GM23338 (cell line): ENCODE measurements around the gene NENF. TPM values are rescaled to one million over a fixed set of nuclear protein-coding genes. Genes with fewer than 3 reads are reported as not detected.

Experiments
- ATAC-seq: fragments of 200-7000 bp; cut with Tn5 transposase; 3 replicates; pipeline ENCODE4 v1.9.1; 2020
- DNase-seq: peaks from one replicate; pipeline ENCODE4 v3.0.0-alpha.2; 2015; ENCODE audit warnings: low spot score
- H2AFZ ChIP-seq: fragments of 200-600 bp; sonication (generic); 2 replicates; pipeline ENCODE4 v1.8.0; 2016; ENCODE audit warnings: antibody characterized with exemption, mild to moderate bottlenecking, moderate library complexity
- H3F3A ChIP-seq: fragments of 200-600 bp; sonication (generic); replicated peaks from 2 replicates; pipeline ENCODE4 v1.8.0; 2017; ENCODE audit warnings: antibody characterized with exemption, mixed run types, low read depth
- H3K27ac ChIP-seq: fragments of 200-600 bp; sonication (generic); 2 replicates; pipeline ENCODE4 v1.6.1; 2016; ENCODE audit warnings: low read depth
- H3K27me3 ChIP-seq: fragments of 200-600 bp; sonication (generic); 2 replicates; pipeline ENCODE4 v1.8.0; 2016; ENCODE audit warnings: mild to moderate bottlenecking, mixed run types, moderate library complexity; ENCODE audit not compliant: insufficient read depth
- H3K36me3 ChIP-seq: fragments of 200-600 bp; sonication (generic); 2 replicates; pipeline ENCODE4 v1.8.0; 2016; ENCODE audit warnings: mild to moderate bottlenecking; ENCODE audit not compliant: insufficient read depth
- H3K4me1 ChIP-seq: fragments of 200-600 bp; sonication (generic); 2 replicates; pipeline ENCODE4 v1.8.0; 2016; ENCODE audit warnings: mild to moderate bottlenecking, moderate library complexity; ENCODE audit not compliant: insufficient read depth
- H3K4me2 ChIP-seq: fragments of 200-600 bp; sonication (generic); 2 replicates; pipeline ENCODE4 v1.7.1; 2017; ENCODE audit warnings: mixed run types
- H3K4me3 ChIP-seq: fragments of 200-600 bp; sonication (generic); 2 replicates; pipeline ENCODE4 v1.6.1; 2016; ENCODE audit warnings: mixed run types
- H3K79me2 ChIP-seq: fragments of 200-600 bp; sonication (generic); replicated peaks from 2 replicates; pipeline ENCODE4 v1.8.0; 2017; ENCODE audit warnings: mild to moderate bottlenecking; ENCODE audit not compliant: insufficient read depth
- H3K9me2 ChIP-seq: fragments of 200-600 bp; sonication (generic); 2 replicates; pipeline ENCODE4 v1.8.0; 2017; ENCODE audit not compliant: insufficient read depth
- H4K20me1 ChIP-seq: fragments of 200-600 bp; sonication (generic); replicated peaks from 2 replicates; pipeline ENCODE4 v1.8.0; 2017; ENCODE audit warnings: mild to moderate bottlenecking; ENCODE audit not compliant: insufficient read depth
- H3K27ac Mint-ChIP-seq: 2 replicates; pipeline ENCODE4 v1.8.0; 2020; ENCODE audit warnings: inconsistent platforms, mild to moderate bottlenecking, moderate library complexity, mixed read lengths
- H3K27me3 Mint-ChIP-seq: 3 replicates; pipeline ENCODE4 v1.8.0; 2022; ENCODE audit warnings: low read depth, mild to moderate bottlenecking, moderate library complexity, mixed read lengths, inconsistent platforms; ENCODE audit not compliant: insufficient read depth, poor library complexity
- H3K36me3 Mint-ChIP-seq: 3 replicates; pipeline ENCODE4 v1.8.0; 2021; ENCODE audit warnings: low read depth, mild to moderate bottlenecking, inconsistent platforms, moderate library complexity, mixed read lengths
- H3K4me1 Mint-ChIP-seq: 3 replicates; pipeline ENCODE4 v1.8.0; 2020; ENCODE audit warnings: mild to moderate bottlenecking, inconsistent platforms, mixed read lengths
- H3K4me3 Mint-ChIP-seq: 3 replicates; pipeline ENCODE4 v1.8.0; 2021; ENCODE audit warnings: moderate library complexity, mild to moderate bottlenecking, inconsistent platforms, mixed read lengths
- H3K9me3 Mint-ChIP-seq: 3 replicates; pipeline ENCODE4 v1.8.0; 2020; ENCODE audit warnings: moderate library complexity, mild to moderate bottlenecking, inconsistent platforms, mixed read lengths
- CREB1 ChIP-seq: fragments of 250-450 bp; sonication (Bioruptor Pico); IDR thresholded peaks from 2 replicates; pipeline ENCODE4 v1.5.0; 2020; ENCODE audit warnings: low read depth, mild to moderate bottlenecking, moderate library complexity
- EZH2 ChIP-seq: fragments of 200-600 bp; sonication (generic); IDR thresholded peaks from one replicate; pipeline ENCODE4 v1.8.0; 2017; ENCODE audit warnings: antibody characterized with exemption, mild to moderate bottlenecking, low read depth; ENCODE audit not compliant: unreplicated experiment
- JUNB ChIP-seq: IDR thresholded peaks from one replicate; pipeline ENCODE4 v1.6.1; 2016; ENCODE audit warnings: antibody characterized with exemption; ENCODE audit not compliant: unreplicated experiment
- STAT1 ChIP-seq: IDR thresholded peaks from one replicate; pipeline ENCODE4 v1.6.1; 2016; ENCODE audit warnings: antibody characterized with exemption; ENCODE audit not compliant: unreplicated experiment
- ZNF331 ChIP-seq: fragments of 250-450 bp; sonication (Bioruptor Pico); IDR thresholded peaks from 2 replicates; pipeline ENCODE4 v1.5.0; 2020; ENCODE audit warnings: low read depth, mild to moderate bottlenecking, moderate library complexity
- polyA plus RNA-seq: library from polyadenylated mRNA; unstranded; fragments of >200 nt; fragmentation: Nextera tagmentation; extraction: Ambion mirVana; gene quantifications from 2 replicates; pipeline ENCODE4 v1.2.1, GENCODE V29; 2016
- total RNA-seq: library from RNA; depleted of rRNA; stranded (reverse); fragments of >200 nt; shearing (Covaris generic); gene quantifications from 2 replicates; pipeline ENCODE4 v1.2.3, GENCODE V29; 2014
- TF ChIP-seq, protein P1 (sequence below): IDR thresholded peaks from one replicate; pipeline ENCODE4 v1.6.1; 2018; ENCODE audit warnings: antibody characterized with exemption; ENCODE audit not compliant: unreplicated experiment
- TF ChIP-seq, protein P2 (sequence below), 2 experiments: fragments of 200-600 bp in 1 of 2; sonication (generic) in 1 of 2; conservative IDR thresholded peaks; 2 replicates each; pipeline versions ENCODE4 v1.5.1 to v1.6.1; 2016 to 2017; ENCODE audit warnings: antibody characterized with exemption in 2 of 2, low read depth in 2 of 2, mild to moderate bottlenecking in 2 of 2, moderate library complexity in 1 of 2
- TF ChIP-seq, protein P3 (sequence below): IDR thresholded peaks from 2 replicates; pipeline ENCODE4 v1.6.1; 2016; ENCODE audit warnings: antibody characterized with exemption

NENF gene
- total and polyA plus RNA-seq, 2 experiments from 2014 or later, result 27.6 to 60.7 TPM

DNA sequence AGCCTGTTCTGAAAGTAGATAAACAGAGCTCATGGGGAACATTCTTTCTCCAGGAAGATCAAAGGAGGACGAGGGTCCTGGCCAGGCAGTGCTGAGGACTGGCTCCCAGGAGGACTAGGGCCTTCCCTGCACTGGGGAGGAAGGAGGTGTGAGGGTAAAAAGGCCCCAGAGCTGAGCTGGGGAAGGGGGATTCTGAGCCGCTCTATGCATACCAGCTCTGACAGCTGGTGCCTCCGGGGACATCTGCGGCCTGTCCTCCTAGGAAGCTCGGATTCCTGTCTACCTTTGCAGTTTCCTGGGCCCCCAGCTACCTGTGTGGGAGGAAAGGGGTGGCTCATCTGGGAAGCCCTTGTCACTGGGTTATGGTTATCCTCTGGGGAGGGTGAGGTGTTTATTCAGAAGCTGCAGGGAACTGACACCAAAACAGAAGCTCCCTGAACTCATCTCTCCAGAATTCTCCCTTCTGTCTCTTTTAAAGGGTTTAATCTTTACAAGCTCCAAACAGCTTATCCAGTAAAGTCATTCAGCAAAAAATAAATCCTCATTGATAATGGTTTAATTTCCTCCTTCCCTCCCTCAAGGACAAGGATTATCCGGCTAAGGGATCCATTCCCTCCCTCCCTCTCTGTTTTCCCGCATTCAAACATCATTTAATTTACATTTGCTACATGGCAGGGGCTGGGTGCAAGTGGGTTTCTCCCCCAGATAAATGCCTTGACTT lies 31.0 kb downstream of the NENF start:
- Mint-ChIP-seq H3K27me3 (peaks cover 22% of the 10 kb centered on the region), H3K27ac (no peak overlapping the region), H3K4me3 (no peak overlapping the region), H3K9me3 (peaks cover 17% of the 10 kb centered on the region), H3K4me1 (peaks cover 30% of the 10 kb centered on the region), H3K36me3 (peaks cover 3% of the 10 kb centered on the region)
- peak; percentile 43 for ATAC-seq
- Histone ChIP-seq H4K20me1 (no peaks in the 10 kb centered on the region), H3K4me3 (no peak overlapping the region), H3K9me2 (0 out of 2 replicates have a peak, but pooled peaks cover 9% of the 10 kb centered on the region), H3K4me2 (no peak overlapping the region), H2AFZ (0 out of 2 replicates have a peak overlapping the region, but pooled peaks have one; percentile 43), H3F3A (no peaks in the 10 kb centered on the region), H3K4me1 (peaks cover 7% of the 10 kb centered on the region), H3K79me2 (no peaks in the 10 kb centered on the region), H3K36me3 (no peaks in the 10 kb centered on the region), H3K27me3 (no peaks in the 10 kb centered on the region), H3K27ac (no peak overlapping the region)
- TF ChIP-seq STAT1 (no peak), CREB1 (no peak)
- no peak for DNase-seq

DNA sequence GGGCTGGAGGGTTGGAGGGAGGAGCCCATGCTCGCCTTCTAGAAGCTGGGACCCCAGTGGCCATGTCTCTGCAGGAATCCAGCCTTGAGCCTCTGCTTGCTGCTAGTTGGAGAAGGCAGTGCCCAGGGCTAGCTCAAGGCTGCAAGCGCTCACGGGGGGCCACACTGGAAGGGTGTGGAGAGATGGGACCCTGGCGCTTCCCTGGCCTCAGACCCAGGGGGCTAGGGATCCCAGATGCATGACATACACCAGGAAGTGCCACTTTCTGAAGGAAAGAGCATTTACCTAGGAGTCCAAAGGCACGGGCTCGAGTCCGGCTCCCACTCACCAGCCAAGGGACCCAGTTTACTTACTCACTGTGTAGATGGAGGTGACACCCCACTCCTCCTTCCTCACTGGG lies 32.6 kb downstream of the NENF start:
- Histone ChIP-seq H3K27me3 (no peaks in the 10 kb centered on the region), H2AFZ (no peak overlapping the region), H3K27ac (no peak overlapping the region), H3K4me3 (no peak overlapping the region), H3K79me2 (no peaks in the 10 kb centered on the region), H3K4me2 (no peak overlapping the region), H4K20me1 (no peaks in the 10 kb centered on the region), H3K9me2 (0 out of 2 replicates have a peak, but pooled peaks cover 9% of the 10 kb centered on the region), H3K4me1 (peaks cover 7% of the 10 kb centered on the region), H3K36me3 (no peaks in the 10 kb centered on the region), H3F3A (no peaks in the 10 kb centered on the region)
- Mint-ChIP-seq H3K4me3 (no peak overlapping the region), H3K27ac (no peak overlapping the region), H3K9me3 (peaks cover 29% of the 10 kb centered on the region), H3K4me1 (peaks cover 30% of the 10 kb centered on the region), H3K27me3 (peaks cover 33% of the 10 kb centered on the region), H3K36me3 (peaks cover 8% of the 10 kb centered on the region)
- DNase-seq (no peak), ATAC-seq (no peak)
- TF ChIP-seq, protein P1, sequence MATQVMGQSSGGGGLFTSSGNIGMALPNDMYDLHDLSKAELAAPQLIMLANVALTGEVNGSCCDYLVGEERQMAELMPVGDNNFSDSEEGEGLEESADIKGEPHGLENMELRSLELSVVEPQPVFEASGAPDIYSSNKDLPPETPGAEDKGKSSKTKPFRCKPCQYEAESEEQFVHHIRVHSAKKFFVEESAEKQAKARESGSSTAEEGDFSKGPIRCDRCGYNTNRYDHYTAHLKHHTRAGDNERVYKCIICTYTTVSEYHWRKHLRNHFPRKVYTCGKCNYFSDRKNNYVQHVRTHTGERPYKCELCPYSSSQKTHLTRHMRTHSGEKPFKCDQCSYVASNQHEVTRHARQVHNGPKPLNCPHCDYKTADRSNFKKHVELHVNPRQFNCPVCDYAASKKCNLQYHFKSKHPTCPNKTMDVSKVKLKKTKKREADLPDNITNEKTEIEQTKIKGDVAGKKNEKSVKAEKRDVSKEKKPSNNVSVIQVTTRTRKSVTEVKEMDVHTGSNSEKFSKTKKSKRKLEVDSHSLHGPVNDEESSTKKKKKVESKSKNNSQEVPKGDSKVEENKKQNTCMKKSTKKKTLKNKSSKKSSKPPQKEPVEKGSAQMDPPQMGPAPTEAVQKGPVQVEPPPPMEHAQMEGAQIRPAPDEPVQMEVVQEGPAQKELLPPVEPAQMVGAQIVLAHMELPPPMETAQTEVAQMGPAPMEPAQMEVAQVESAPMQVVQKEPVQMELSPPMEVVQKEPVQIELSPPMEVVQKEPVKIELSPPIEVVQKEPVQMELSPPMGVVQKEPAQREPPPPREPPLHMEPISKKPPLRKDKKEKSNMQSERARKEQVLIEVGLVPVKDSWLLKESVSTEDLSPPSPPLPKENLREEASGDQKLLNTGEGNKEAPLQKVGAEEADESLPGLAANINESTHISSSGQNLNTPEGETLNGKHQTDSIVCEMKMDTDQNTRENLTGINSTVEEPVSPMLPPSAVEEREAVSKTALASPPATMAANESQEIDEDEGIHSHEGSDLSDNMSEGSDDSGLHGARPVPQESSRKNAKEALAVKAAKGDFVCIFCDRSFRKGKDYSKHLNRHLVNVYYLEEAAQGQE, result no peak
- TF ChIP-seq EZH2, result no peak
- TF ChIP-seq, protein P2, sequence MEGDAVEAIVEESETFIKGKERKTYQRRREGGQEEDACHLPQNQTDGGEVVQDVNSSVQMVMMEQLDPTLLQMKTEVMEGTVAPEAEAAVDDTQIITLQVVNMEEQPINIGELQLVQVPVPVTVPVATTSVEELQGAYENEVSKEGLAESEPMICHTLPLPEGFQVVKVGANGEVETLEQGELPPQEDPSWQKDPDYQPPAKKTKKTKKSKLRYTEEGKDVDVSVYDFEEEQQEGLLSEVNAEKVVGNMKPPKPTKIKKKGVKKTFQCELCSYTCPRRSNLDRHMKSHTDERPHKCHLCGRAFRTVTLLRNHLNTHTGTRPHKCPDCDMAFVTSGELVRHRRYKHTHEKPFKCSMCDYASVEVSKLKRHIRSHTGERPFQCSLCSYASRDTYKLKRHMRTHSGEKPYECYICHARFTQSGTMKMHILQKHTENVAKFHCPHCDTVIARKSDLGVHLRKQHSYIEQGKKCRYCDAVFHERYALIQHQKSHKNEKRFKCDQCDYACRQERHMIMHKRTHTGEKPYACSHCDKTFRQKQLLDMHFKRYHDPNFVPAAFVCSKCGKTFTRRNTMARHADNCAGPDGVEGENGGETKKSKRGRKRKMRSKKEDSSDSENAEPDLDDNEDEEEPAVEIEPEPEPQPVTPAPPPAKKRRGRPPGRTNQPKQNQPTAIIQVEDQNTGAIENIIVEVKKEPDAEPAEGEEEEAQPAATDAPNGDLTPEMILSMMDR (conservative IDR thresholded peaks at IDR 0.05; ENCODE audit: low read depth in 2 of 2), result no peak
- TF ChIP-seq, protein P3, sequence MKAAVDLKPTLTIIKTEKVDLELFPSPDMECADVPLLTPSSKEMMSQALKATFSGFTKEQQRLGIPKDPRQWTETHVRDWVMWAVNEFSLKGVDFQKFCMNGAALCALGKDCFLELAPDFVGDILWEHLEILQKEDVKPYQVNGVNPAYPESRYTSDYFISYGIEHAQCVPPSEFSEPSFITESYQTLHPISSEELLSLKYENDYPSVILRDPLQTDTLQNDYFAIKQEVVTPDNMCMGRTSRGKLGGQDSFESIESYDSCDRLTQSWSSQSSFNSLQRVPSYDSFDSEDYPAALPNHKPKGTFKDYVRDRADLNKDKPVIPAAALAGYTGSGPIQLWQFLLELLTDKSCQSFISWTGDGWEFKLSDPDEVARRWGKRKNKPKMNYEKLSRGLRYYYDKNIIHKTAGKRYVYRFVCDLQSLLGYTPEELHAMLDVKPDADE, result no peak
- TF ChIP-seq JUNB, result no peak
- no peak for TF ChIP-seq ZNF331
